HT-29 (cell line): ENCODE measurements around the gene TMEM164. TPM values are rescaled to one million over a fixed set of nuclear protein-coding genes. Genes with fewer than 3 reads are reported as not detected.
A peak's percentile ranks its signal among the peaks of the same experiment; 100 is the strongest.

Source experiments
- DNase-seq: peaks from one replicate; pipeline ENCODE4 v3.0.0-alpha.2; 2015; ENCODE audit warnings: low spot score
- total RNA-seq: library from RNA; depleted of rRNA; stranded (reverse); fragments of >200 nt; shearing (Covaris generic); gene quantifications from 2 replicates; pipeline ENCODE4 v1.2.3, GENCODE V29; 2014

TMEM164 gene
- total RNA-seq, 1 experiment from 2014 or later, result 24.7 TPM

GRCh38 chrX:110003167-110004156, 548 bp downstream of the TMEM164 start:
- DNase-seq, result peak; percentile 50

GRCh38 chrX:110004215-110004614, 1.3 kb downstream of the TMEM164 start:
- peak; percentile 65 for DNase-seq

- DNase-seq, result peak; percentile 2
Measured at GRCh38 chrX:110004731-110005369, 1.9 kb downstream of the TMEM164 start.

- no peak for DNase-seq
Measured at GRCh38 chrX:110006161-110006560, 3.2 kb downstream of the TMEM164 start.

DNA sequence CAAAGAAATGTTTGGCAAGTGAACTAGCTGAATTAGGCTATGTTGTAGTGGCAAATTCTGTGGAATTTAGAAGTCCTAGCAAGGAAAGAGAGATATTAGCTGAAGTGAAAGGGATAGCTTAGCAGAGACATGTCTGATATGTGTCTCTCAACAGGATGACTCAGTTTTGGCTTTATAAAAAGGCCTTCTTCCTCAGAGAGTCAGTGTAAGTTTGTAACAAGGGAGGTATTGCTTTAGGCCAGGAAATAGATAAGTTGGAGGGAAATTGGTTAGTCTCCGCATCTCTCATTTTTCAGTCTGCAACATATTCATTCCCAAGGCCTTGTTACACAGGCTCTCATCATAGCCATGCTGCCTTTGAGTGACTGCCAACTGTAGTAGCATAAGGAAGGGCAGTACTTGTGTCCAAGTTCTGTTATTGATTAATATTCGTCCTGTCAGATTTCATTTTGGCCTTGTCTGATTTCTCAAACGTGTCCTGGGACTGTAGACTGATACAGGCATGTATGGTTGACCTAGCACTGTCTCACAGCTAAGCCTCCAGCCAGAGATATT, 4.0 kb downstream of the TMEM164 start:
- no peak for DNase-seq

DNA sequence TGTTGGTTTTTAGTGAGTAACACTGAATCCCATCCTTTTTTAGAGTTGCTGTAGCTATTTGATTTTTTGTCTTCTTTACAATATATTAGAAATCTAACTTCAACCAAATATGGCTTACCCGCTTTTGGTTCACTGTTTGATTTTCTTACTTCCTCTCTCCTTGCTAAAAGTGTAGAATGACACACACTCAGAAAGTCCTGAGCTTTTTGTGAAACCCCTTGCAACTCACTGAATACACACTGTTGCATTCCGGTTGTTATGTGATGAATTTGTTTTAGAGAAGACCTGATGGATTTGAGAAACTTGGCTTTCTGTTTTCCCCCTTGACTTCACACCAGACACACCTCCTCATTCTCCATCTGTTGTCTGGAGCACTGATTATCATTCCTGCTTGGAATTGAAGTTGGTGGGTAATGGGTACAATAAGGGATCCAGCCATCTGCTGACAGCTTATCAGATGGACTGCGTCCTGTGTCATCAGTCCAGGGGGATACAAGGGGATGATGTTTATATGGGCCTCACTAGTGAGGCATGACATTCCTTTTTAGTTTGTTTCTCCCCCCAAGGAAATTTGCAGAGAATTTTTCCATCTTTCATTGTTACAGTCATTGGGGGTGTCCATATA, 5.2 kb downstream of the TMEM164 start:
- DNase-seq, result no peak

GRCh38 chrX:110012818-110013485, 10.0 kb downstream of the TMEM164 start:
- peak; percentile 45 for DNase-seq

GRCh38 chrX:110013968-110014367, 11.1 kb downstream of the TMEM164 start:
- no peak for DNase-seq

DNA sequence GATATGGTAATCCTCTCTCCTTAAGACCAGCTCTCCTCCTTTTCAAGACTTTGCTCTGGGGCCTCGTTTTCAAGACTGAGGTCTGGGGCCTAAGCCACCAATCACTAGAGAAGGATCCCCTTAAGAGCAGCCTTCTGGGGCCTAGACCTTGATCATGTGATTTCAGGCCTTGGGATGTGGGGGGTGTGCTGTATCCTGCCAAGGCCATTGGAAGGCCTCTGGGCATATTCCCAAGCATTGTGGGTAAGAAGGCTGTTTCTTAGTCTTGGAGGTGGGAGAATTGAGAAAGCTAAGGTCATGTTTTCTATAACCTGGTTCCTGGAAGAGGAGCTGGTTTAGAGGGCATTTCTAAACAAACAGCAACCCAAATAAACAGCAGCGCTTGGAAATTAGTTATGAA, 12.1 kb downstream of the TMEM164 start:
- DNase-seq, result no peak

GRCh38 chrX:110015915-110016314, 13.0 kb downstream of the TMEM164 start:
- no peak for DNase-seq

- DNase-seq, result no peak
Measured at GRCh38 chrX:110020536-110020935, 17.6 kb downstream of the TMEM164 start.

DNA sequence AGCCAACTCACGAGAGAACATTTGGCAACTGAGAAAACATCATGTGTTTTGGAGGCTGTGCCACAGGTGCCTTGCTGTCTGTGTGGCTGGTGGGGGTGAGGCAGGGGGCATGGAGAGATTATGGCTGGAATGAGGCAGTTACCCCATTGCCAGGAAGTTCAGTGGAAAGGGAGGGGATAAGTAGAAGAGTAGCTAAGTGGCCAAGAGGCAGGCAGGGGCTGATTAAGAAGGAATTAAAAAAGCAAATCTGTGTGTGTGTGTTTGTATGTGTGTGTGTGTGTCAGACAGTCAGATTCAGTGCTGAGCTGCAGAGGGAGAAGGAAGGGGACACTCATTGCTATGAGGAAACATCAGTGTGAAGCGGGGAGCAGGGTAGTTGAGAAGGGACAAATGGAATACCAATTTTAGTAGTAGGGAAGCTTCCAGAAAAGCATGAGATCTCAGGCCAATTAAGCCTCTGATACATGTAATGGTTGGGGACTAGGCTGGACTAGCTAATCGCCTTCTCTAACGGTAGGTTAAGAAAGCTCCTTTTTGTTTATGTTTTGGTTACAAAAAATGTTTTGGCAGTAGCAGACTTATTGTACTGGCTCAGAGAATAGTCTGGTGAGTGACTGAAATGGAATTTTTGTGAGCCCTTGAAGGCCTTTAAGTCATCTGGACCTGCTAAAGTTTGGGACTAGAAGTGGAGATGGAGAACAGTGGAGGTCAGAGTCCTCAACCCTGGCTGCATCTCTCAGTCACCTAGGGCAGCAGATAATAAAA, 18.5 kb downstream of the TMEM164 start:
- no peak for DNase-seq

GRCh38 chrX:110022599-110023448, 19.9 kb downstream of the TMEM164 start:
- DNase-seq, result no peak

- no peak for DNase-seq
Measured at GRCh38 chrX:110025395-110025794, 22.5 kb downstream of the TMEM164 start.

- peak; percentile 73 for DNase-seq
Measured at GRCh38 chrX:110026099-110026844, 23.4 kb downstream of the TMEM164 start.

GRCh38 chrX:110032534-110033147, 29.7 kb downstream of the TMEM164 start:
- DNase-seq, result no peak

- no peak for DNase-seq
Measured at GRCh38 chrX:110034036-110034435, 31.1 kb downstream of the TMEM164 start.
